Ishikawa (cell line): ENCODE data around the gene ICA1L.

Experiments
- CEBPB ChIP-seq: IDR thresholded peaks from 2 replicates; pipeline ENCODE4 v1.6.1; 2012
- CREB1 ChIP-seq: IDR thresholded peaks from 2 replicates; pipeline ENCODE4 v1.6.1; 2012; ENCODE audit warnings: low read depth
- EGR1 ChIP-seq: IDR thresholded peaks from 2 replicates; pipeline ENCODE4 v1.6.1; 2012
- EP300 ChIP-seq: IDR thresholded peaks from 2 replicates; pipeline ENCODE4 v1.6.1; 2012; ENCODE audit warnings: borderline replicate concordance
- FOXM1 ChIP-seq: IDR thresholded peaks from 2 replicates; pipeline ENCODE4 v1.6.1; 2012; ENCODE audit warnings: low read depth, borderline replicate concordance
- MAX ChIP-seq: IDR thresholded peaks from 2 replicates; pipeline ENCODE4 v1.6.1; 2012
- NFIC ChIP-seq: IDR thresholded peaks from 2 replicates; pipeline ENCODE4 v1.6.1; 2012
- RAD21 ChIP-seq: IDR thresholded peaks from 2 replicates; pipeline ENCODE4 v1.6.1; 2012; ENCODE audit warnings: low read depth
- TAF1 ChIP-seq: IDR thresholded peaks from 2 replicates; pipeline ENCODE4 v1.6.1; 2012; ENCODE audit warnings: low read depth, mild to moderate bottlenecking
- TCF12 ChIP-seq: IDR thresholded peaks from 2 replicates; pipeline ENCODE4 v1.6.1; 2012; ENCODE audit warnings: low read depth
- TEAD4 ChIP-seq: IDR thresholded peaks from 2 replicates; pipeline ENCODE4 v1.6.1; 2012
- USF1 ChIP-seq: IDR thresholded peaks from 2 replicates; pipeline ENCODE4 v1.6.1; 2012
- YY1 ChIP-seq: IDR thresholded peaks from 2 replicates; pipeline ENCODE4 v1.6.1; 2012; ENCODE audit warnings: low read depth
- ZBTB7A ChIP-seq: IDR thresholded peaks from 2 replicates; pipeline ENCODE4 v1.6.1; 2012; ENCODE audit warnings: low read depth
- TF ChIP-seq, protein P1 (sequence below): IDR thresholded peaks from 2 replicates; pipeline ENCODE4 v1.6.1; 2012; ENCODE audit warnings: low read depth, mild to moderate bottlenecking

The ICA1L gene

GRCh38 chr2:202774104-202774503 lies 97.5 kb downstream of the ICA1L start:
- TF ChIP-seq EP300 (no peak), CREB1 (no peak), YY1 (no peak), TEAD4 (no peak), FOXM1 (no peak), EGR1 (no peak), MAX (no peak), ZBTB7A (no peak), RAD21 (no peak)

- TF ChIP-seq CREB1 = no peak
- no peak for TF ChIP-seq TAF1
- no peak for TF ChIP-seq RAD21
- no peak for TF ChIP-seq ZBTB7A
- TF ChIP-seq MAX = no peak
- TF ChIP-seq EGR1 = no peak
- no peak for TF ChIP-seq FOXM1
- no peak for TF ChIP-seq CEBPB
- TF ChIP-seq NFIC = no peak
- TF ChIP-seq YY1 = no peak
- no peak for TF ChIP-seq TCF12
- no peak for TF ChIP-seq USF1
Measured at GRCh38 chr2:202773301-202773973, 98.1 kb downstream of the ICA1L start.

DNA sequence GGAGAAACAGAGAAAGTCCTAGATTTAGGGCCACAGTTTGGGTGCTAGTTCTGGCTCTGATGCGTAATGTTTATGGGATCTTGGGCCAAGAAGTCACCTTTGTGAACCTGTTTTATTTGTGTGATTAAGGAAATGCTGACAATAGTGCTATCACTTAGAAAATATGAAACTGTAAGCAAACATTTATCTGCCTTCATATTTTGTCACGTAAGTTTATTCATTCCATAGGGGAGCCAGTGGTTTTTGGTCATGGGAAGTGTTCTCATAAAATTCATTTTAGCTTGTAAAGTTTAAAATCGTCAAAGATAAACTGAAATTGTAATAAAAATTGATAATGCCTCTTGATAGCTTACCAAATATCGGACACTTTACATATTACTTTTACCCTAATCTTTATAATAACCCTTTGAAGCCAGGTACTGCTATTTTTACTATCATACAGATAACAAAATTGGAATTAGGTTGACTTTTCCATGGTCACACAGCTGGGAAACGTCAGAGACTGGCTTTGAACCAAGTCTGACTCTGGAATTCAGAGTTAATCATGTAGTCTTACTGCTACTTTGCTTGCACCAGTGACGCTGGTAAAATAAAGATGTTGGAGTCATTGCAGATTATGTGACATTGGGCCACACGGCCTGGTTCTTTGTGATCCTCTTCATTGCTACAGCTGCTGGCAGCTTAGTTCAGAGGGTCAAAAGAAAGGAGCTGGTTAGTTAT lies 99.7 kb downstream of the ICA1L start:
- TF ChIP-seq USF1 (no peak), YY1 (no peak), EP300 (no peak), RAD21 (no peak), CREB1 (no peak), MAX (no peak), FOXM1 (no peak), EGR1 (no peak), ZBTB7A (no peak), TCF12 (no peak), NFIC (no peak), TAF1 (no peak), CEBPB (no peak), TEAD4 (no peak)
- TF ChIP-seq, protein P1, sequence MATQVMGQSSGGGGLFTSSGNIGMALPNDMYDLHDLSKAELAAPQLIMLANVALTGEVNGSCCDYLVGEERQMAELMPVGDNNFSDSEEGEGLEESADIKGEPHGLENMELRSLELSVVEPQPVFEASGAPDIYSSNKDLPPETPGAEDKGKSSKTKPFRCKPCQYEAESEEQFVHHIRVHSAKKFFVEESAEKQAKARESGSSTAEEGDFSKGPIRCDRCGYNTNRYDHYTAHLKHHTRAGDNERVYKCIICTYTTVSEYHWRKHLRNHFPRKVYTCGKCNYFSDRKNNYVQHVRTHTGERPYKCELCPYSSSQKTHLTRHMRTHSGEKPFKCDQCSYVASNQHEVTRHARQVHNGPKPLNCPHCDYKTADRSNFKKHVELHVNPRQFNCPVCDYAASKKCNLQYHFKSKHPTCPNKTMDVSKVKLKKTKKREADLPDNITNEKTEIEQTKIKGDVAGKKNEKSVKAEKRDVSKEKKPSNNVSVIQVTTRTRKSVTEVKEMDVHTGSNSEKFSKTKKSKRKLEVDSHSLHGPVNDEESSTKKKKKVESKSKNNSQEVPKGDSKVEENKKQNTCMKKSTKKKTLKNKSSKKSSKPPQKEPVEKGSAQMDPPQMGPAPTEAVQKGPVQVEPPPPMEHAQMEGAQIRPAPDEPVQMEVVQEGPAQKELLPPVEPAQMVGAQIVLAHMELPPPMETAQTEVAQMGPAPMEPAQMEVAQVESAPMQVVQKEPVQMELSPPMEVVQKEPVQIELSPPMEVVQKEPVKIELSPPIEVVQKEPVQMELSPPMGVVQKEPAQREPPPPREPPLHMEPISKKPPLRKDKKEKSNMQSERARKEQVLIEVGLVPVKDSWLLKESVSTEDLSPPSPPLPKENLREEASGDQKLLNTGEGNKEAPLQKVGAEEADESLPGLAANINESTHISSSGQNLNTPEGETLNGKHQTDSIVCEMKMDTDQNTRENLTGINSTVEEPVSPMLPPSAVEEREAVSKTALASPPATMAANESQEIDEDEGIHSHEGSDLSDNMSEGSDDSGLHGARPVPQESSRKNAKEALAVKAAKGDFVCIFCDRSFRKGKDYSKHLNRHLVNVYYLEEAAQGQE = no peak

- no peak for TF ChIP-seq FOXM1
Measured at GRCh38 chr2:202771336-202771735, 100.2 kb downstream of the ICA1L start.

- TF ChIP-seq ZBTB7A (no peak), MAX (no peak), CREB1 (no peak), CEBPB (no peak), TAF1 (no peak), YY1 (no peak), FOXM1 (no peak), EP300 (no peak), TEAD4 (no peak), TCF12 (no peak)
- TF ChIP-seq, protein P1 = no peak
Measured at GRCh38 chr2:202769201-202769600, 102.4 kb downstream of the ICA1L start.
